GM19025 (cell line): ENCODE data around the gene SAXO2.
A peak's percentile ranks its signal among the peaks of the same experiment; 100 is the strongest.
"Not testable (repeated sequence)": the region's sequence is repeated elsewhere in the genome, so short reads cannot be mapped to it uniquely, and the experiment has no call there.

Source experiments
- ATAC-seq: cut with Tn5 transposase; IDR thresholded peaks from one replicate; pipeline ENCODE4 v1.9.1; 2021; ENCODE audit warnings: mild to moderate bottlenecking, low read depth, moderate library complexity; ENCODE audit not compliant: unreplicated experiment

Gene SAXO2

DNA sequence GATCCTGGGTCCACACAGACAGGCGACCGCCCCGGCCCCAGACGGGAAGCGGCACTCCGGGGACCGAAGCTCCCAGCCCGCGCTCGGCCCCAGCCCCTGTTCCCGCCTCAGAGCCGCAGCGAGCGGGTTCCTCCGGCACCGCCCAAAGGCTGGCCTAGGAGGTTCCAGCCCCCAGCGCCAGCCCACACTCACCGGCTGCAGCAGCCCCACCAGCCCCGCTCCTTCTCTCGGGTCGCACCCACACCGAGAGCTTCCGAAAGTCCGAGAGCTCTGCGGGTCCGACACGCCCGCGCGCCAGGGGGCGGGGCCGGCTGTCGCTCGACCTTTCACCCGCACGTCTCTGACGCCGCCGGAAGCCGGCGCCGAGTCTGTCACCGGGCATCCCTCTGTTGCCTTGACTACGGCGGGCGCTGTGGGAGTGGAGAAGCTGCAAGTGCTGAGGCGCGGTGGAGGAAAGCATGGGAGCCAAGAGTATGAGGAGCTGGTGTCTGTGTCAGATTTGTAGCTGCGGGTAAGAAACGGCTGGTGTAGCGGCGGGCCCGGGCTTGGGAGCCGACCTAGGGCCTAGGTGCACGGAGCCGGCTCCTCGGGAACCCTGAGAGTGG is at the start of gene SAXO2, which contains the start of gene EFL1:
Gene SAXO2, plus strand, starts transcription at position 397 of the 605 bp plus-strand sequence. Its CDS starts 62 bp downstream, at position 459.
Gene EFL1, minus strand, starts transcription at position 313 of the 605 bp plus-strand sequence. CDS start 956 bp downstream, outside the sequence.
- ATAC-seq: peak; percentile 95

- not testable (repeated sequence) for ATAC-seq
Observed at GRCh38 chr15:82216092-82216491, 46.5 kb upstream of the SAXO2 start.

- not testable (repeated sequence) for ATAC-seq
Observed at GRCh38 chr15:82221535-82221934, 41.1 kb upstream of the SAXO2 start.

GRCh38 chr15:82228750-82229149 is 33.9 kb upstream of the SAXO2 start:
- ATAC-seq: no peak

DNA sequence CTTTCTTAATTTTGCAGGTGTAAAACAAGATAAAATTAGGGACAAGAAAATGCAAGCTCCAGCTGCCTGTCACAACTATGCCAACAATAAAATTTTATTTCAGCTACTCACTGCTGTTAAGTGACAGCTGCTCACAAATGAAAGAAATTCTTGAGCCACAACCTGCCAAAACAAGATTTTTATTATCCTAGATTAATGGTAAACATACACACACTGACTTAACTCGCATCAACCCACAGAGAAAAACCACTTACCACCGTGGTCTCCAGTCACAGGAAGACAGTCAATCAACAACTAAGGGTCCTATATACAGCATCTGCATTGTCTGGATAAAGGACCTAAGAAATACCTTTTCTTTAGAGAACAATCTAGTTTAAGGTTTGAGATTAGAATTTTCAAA is 31.4 kb upstream of the SAXO2 start:
- no peak for ATAC-seq

- no peak for ATAC-seq
Observed at GRCh38 chr15:82231842-82232241, 30.8 kb upstream of the SAXO2 start.

- not testable (repeated sequence) for ATAC-seq
Observed at GRCh38 chr15:82237944-82238534, 24.6 kb upstream of the SAXO2 start.

DNA sequence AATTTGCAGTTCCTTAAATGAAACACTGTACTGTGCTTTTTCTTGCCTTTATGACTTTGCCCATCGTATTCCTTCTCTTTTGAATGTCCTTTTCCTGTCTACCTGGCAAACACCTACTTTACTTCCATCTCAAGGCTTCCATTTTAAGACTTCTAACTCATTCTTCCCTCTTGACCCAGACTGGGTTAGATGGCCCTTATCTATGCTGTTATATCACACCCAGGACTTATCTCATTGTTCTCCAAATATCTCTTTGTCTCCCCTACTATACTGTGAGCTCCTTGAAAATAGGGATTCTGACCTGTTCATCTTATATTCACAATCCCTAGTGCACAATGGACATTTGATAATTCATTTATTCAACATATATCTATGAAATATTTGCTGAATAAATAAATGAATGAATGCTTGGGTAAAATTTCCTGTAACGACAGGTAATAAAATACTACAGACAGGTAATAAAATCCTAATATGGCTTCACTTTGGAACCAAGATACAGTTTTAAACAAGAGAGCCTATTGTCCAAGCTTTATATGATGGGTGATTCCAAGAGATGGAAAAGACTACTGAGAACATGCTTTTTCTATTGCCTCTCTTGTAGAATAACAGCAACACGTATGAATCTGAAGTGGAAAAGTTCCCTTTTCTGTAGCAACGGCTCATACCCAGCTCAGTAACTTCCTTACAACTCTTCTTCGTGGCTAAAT is 22.8 kb upstream of the SAXO2 start:
- ATAC-seq: no peak

- not testable (repeated sequence) for ATAC-seq
Observed at GRCh38 chr15:82241836-82242499, 20.6 kb upstream of the SAXO2 start.

- ATAC-seq: not testable (repeated sequence)
Observed at GRCh38 chr15:82243644-82244043, 19.0 kb upstream of the SAXO2 start.

GRCh38 chr15:82245956-82246355 is 16.7 kb upstream of the SAXO2 start:
- not testable (repeated sequence) for ATAC-seq

GRCh38 chr15:82248261-82248660 is 14.4 kb upstream of the SAXO2 start:
- not testable (repeated sequence) for ATAC-seq

GRCh38 chr15:82261566-82262421 is 824 bp upstream of the SAXO2 start:
- peak; percentile 4 for ATAC-seq

- no peak for ATAC-seq
Observed at GRCh38 chr15:82263350-82263749, 732 bp downstream of the SAXO2 start.

- not testable (repeated sequence) for ATAC-seq
Observed at GRCh38 chr15:82267137-82267536, 4.5 kb downstream of the SAXO2 start.

DNA sequence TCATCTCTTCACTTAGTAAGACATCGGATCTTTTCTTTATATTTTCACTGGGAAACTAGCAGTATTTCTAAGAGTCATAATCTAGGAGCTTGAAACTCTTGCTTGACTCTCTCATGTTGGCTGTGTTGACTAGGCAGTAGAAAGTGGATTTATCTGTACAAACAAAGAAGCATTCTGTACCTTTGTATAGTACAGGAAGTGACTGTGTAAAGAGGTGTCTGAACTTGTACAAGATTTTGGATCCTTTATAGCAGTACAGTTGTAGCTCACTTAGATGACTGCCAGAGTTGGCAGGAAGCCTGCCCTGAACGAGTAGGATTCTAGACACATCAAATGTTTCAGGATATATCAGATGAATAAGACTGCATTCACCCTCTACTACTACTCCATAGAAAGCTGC is 5.8 kb downstream of the SAXO2 start:
- ATAC-seq: not testable (repeated sequence)

GRCh38 chr15:82272154-82272553 is 9.5 kb downstream of the SAXO2 start:
- no peak for ATAC-seq

- no peak for ATAC-seq
Observed at GRCh38 chr15:82275410-82275809, 12.8 kb downstream of the SAXO2 start.

DNA sequence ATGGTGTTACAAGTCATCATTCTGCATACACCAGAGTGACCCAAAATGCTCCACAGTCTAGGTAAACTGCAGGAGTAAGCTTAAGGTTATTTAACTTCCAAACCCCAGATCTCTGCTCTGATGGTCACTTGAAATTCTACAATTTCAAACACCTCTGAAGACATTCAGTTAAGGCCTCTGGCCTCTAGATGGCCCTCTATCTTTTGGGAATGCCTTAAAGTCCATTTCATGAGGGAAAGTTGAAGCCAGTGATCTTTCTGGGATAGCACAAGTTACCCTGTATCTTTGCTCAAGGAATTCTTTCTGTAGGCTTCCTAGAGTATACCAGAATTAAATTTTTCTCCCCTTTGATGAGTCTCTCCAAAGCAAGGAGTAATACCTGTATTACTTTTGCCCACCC is 18.7 kb downstream of the SAXO2 start:
- ATAC-seq: not testable (repeated sequence)

DNA sequence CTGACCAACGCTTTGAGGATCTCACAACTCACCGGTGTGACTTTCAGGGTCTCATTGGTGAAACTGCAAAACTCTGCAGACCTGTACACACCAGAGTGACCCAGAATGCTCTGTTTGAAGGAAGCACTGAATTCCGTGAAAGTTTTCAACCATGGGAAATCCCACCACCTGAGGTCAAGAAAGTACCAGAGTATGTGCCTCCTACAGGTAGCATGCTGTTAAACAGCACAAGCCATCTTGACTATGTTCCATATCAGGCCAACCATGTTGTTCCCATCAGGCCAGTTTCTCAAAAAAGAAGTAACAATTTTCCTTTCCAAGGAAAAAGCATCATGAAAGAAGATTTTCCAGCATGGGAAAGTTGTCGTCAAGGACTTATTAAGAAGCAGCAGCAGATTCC is 19.8 kb downstream of the SAXO2 start:
- ATAC-seq: not testable (repeated sequence)
